Measurements from ENCODE around the gene RTL5. TPM values are rescaled to one million over a fixed set of nuclear protein-coding genes. Genes with fewer than 3 reads are reported as not detected.

RTL5 gene
- total RNA-seq, 2 experiments from 2014 or later = 0.18 to 0.31 TPM

- CTCF ChIA-PET = no interaction called here
- Mint-ChIP-seq H3K9me3 (no peaks in the 10 kb centered on the region), H3K36me3 (ENCODE audit: low read depth) (no peaks in the 10 kb centered on the region), H3K27me3 (no peaks in the 10 kb centered on the region), H3K27ac (no peak overlapping the region), H3K4me1 (ENCODE audit: low read depth) (peaks cover 5% of the 10 kb centered on the region), H3K4me3 (no peak overlapping the region)
- DNase-seq (no peak), ATAC-seq (no peak)
- intact Hi-C loops (cut with micrococcal nuclease) = loop anchor here (10.0 kb wide), 1 partner anchor 61 kb away; no protein-coding TSS in a partner anchor
- no peak for TF ChIP-seq CTCF (IDR thresholded peaks at IDR 0.05)
- POLR2A ChIA-PET = no interaction called here
Observed at GRCh38 chrX:72165551-72165950, 33.8 kb upstream of the RTL5 start.

DNA sequence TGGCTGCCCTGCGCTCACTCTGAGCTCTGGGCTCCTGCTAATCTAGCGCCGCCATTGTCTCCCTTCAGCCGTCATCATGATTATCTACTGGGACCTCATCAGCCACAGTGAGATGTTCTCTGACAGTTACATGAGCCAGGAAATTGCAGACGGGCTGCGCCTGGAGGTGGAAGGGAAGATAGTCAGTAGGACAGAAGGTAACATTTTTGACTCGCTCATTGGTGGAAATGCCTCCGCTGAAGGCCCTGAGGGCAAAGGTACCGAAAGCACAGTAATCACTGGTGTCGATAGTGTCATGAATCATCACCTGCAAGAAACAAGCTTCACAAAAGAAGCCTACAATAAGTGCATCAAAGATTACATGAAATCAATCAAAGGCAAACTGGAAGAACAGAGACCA, 28.1 kb upstream of the RTL5 start:
- TF ChIP-seq CTCF (IDR thresholded peaks at IDR 0.05) = no peak
- ATAC-seq = no peak
- intact Hi-C loops (cut with micrococcal nuclease) = loop anchor here (10.0 kb wide), 1 partner anchor 55 kb away; no protein-coding TSS in a partner anchor
- Mint-ChIP-seq H3K27ac (no peak overlapping the region), H3K27me3 (no peaks in the 10 kb centered on the region), H3K9me3 (no peaks in the 10 kb centered on the region), H3K36me3 (ENCODE audit: low read depth) (no peaks in the 10 kb centered on the region), H3K4me3 (no peak overlapping the region), H3K4me1 (ENCODE audit: low read depth) (no peaks in the 10 kb centered on the region)
- DNase-seq = no peak
- CTCF ChIA-PET = no interaction called here
- POLR2A ChIA-PET = no interaction called here

- Mint-ChIP-seq H3K27ac (no peak overlapping the region), H3K9me3 (no peaks in the 10 kb centered on the region), H3K36me3 (ENCODE audit: low read depth) (no peaks in the 10 kb centered on the region), H3K4me1 (ENCODE audit: low read depth) (no peaks in the 10 kb centered on the region), H3K27me3 (no peaks in the 10 kb centered on the region), H3K4me3 (no peak overlapping the region)
- POLR2A ChIA-PET = no interaction called here
- DNase-seq (no peak), ATAC-seq (no peak)
- CTCF ChIA-PET = no interaction called here
- intact Hi-C loops (cut with micrococcal nuclease) = no loop called here
- TF ChIP-seq CTCF (IDR thresholded peaks at IDR 0.05) = no peak
Observed at GRCh38 chrX:72158773-72159172, 27.1 kb upstream of the RTL5 start.

- no peak for ATAC-seq
- intact Hi-C loops (cut with micrococcal nuclease) = no loop called here
- Mint-ChIP-seq H3K4me3 (no peak overlapping the region), H3K4me1 (ENCODE audit: low read depth) (peaks cover 23% of the 10 kb centered on the region), H3K27ac (no peak overlapping the region), H3K27me3 (no peaks in the 10 kb centered on the region), H3K36me3 (ENCODE audit: low read depth) (no peaks in the 10 kb centered on the region), H3K9me3 (no peaks in the 10 kb centered on the region)
- TF ChIP-seq CTCF (IDR thresholded peaks at IDR 0.05) = no peak
- CTCF ChIA-PET = no interaction called here
- POLR2A ChIA-PET = no interaction called here
- no peak for DNase-seq
Observed at GRCh38 chrX:72146527-72146926, 14.8 kb upstream of the RTL5 start.

DNA sequence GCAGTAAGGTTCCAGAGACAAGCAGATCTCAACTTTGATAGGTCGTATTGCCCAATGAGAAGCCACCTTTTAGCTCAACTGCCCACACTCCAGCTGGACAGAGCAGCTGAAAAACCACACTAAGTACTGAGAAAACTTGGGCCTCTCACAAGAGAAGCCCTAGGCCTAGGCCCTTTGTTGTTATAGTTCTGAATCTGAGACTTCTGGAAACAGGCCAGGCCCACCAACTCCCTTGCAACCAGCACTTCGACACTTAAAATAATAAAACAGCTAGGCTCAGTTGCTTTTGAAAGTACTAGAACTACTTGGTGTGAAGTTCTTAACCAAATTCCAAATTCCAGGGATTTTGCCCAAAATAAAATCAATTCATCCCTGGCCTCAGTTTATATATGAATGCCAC, 13.5 kb upstream of the RTL5 start:
- ATAC-seq = no peak
- H3K27me3 Mint-ChIP-seq = peaks cover 4% of the 10 kb centered on the region
- H3K4me3 Mint-ChIP-seq = no peak overlapping the region
- no peaks in the 10 kb centered on the region for H3K36me3 Mint-ChIP-seq (ENCODE audit: low read depth)
- DNase-seq = no peak
- no peak overlapping the region for H3K27ac Mint-ChIP-seq
- ChIA-PET POLR2A (no interaction called here), CTCF (no interaction called here)
- peaks cover 27% of the 10 kb centered on the region for H3K4me1 Mint-ChIP-seq (ENCODE audit: low read depth)
- H3K9me3 Mint-ChIP-seq = no peaks in the 10 kb centered on the region
- no peak for TF ChIP-seq CTCF (IDR thresholded peaks at IDR 0.05)
- intact Hi-C loops (cut with micrococcal nuclease) = no loop called here
